HepG2 (cell line): ENCODE data around the gene LENEP. TPM values are rescaled to one million over a fixed set of nuclear protein-coding genes. Genes with fewer than 3 reads are reported as not detected.

ENCODE experiments used
- BCL3 ChIP-seq: sonication (generic); formaldehyde crosslinking; IDR thresholded peaks from 2 replicates; pipeline ENCODE4 v1.5.1; 2020; ENCODE audit warnings: mild to moderate bottlenecking, missing genetic modification reagents, moderate library complexity
- BCLAF1 ChIP-seq: fragments of 450-650 bp; IDR thresholded peaks from 2 replicates; pipeline ENCODE4 v1.6.1; 2017; ENCODE audit warnings: mild to moderate bottlenecking
- EEA1 ChIP-seq: sonication (generic); formaldehyde crosslinking; IDR thresholded peaks from 2 replicates; pipeline ENCODE4 v1.5.1; 2020; ENCODE audit warnings: mild to moderate bottlenecking, missing genetic modification reagents, borderline replicate concordance
- ELF4 ChIP-seq: sonication (generic); formaldehyde crosslinking; IDR thresholded peaks from 2 replicates; pipeline ENCODE4 v1.5.0; 2020; ENCODE audit warnings: missing genetic modification reagents, mild to moderate bottlenecking, moderate library complexity, borderline replicate concordance
- HINFP ChIP-seq: sonication (generic); formaldehyde crosslinking; IDR thresholded peaks from 2 replicates; pipeline ENCODE4 v1.4.0; 2020; ENCODE audit warnings: low read depth, mild to moderate bottlenecking, missing genetic modification reagents
- KAT8 ChIP-seq: IDR thresholded peaks from 2 replicates; pipeline ENCODE4 v1.6.1; 2016; ENCODE audit warnings: missing genetic modification reagents, missing compliant biosample characterization
- KMT2B ChIP-seq: IDR thresholded peaks from 2 replicates; pipeline ENCODE4 v1.6.1; 2016; ENCODE audit warnings: missing genetic modification reagents, missing compliant biosample characterization
- RERE ChIP-seq: IDR thresholded peaks from 2 replicates; pipeline ENCODE4 v1.6.1; 2016; ENCODE audit warnings: low read depth, missing genetic modification reagents, missing compliant biosample characterization
- SYNCRIP ChIP-seq: fragments of 200-400 bp; formaldehyde crosslinking; IDR thresholded peaks from 2 replicates; pipeline ENCODE4 v1.6.1; 2018; ENCODE audit warnings: mild to moderate bottlenecking, low read depth, low read length; ENCODE audit not compliant: insufficient read depth
- YEATS2 ChIP-seq: sonication (generic); formaldehyde crosslinking; IDR thresholded peaks from 2 replicates; pipeline ENCODE4 v1.4.0; 2020; ENCODE audit warnings: missing genetic modification reagents, borderline replicate concordance
- ZFP82 ChIP-seq: sonication (generic); formaldehyde crosslinking; IDR thresholded peaks from 2 replicates; pipeline ENCODE4 v1.5.1; 2020; ENCODE audit warnings: mild to moderate bottlenecking, missing genetic modification reagents, borderline replicate concordance
- ZMYM2 ChIP-seq: sonication (generic); formaldehyde crosslinking; IDR thresholded peaks from 2 replicates; pipeline ENCODE4 v1.8.0; 2022; ENCODE audit warnings: mild to moderate bottlenecking, missing genetic modification reagents
- ZNF333 ChIP-seq: sonication (generic); formaldehyde crosslinking; IDR thresholded peaks from 2 replicates; pipeline ENCODE4 v1.4.0; 2020; ENCODE audit warnings: mild to moderate bottlenecking, missing genetic modification reagents, borderline replicate concordance
- ZNF746 ChIP-seq: sonication (generic); formaldehyde crosslinking; IDR thresholded peaks from 2 replicates; pipeline ENCODE4 v1.8.0; 2022; ENCODE audit warnings: mild to moderate bottlenecking, missing genetic modification reagents
- polyA plus RNA-seq, 8 experiments: library from polyadenylated mRNA; depleted of rRNA in 3 of 8; stranded (reverse) in 7 of 8; unstranded in 1 of 8; fragments of >200 nt; fragmentation: Illumina TruSeq in 4 of 8; extraction: Trizol in 4 of 8; gene quantifications; 2 replicates each; pipeline versions ENCODE4 v1.2.1 to v1.2.3, GENCODE V29; 2011 to 2016; ENCODE audit warnings: low read depth in 4 of 8, missing spikeins in 1 of 8, mixed read lengths in 1 of 8; ENCODE audit not compliant: insufficient read depth in 1 of 8
- total RNA-seq, 5 experiments: library from RNA; depleted of rRNA; stranded (reverse); fragments of >200 nt; fragmentation: Illumina TruSeq; extraction: Trizol; gene quantifications; 2 replicates each; pipeline ENCODE4 v1.2.3, GENCODE V29; 2016; ENCODE audit warnings: low read depth in 1 of 5

Gene LENEP
- total and polyA plus RNA-seq, 2 of the 13 experiments (the other 11 are each of a cell fraction or from before 2014, with no cell fraction given) = 0.29 TPM; not detected in 1

GRCh38 chr1:155000726-155001424, 7.5 kb downstream of the LENEP start (continued):
- TF ChIP-seq RERE = peak; percentile 41; the same call in 1 of the 2 replicates
- no peak for TF ChIP-seq HINFP (CRISPR knock-in tag)
- peak; percentile 77 for TF ChIP-seq KAT8 (CRISPR knock-in tag)
- TF ChIP-seq BCL3 (CRISPR knock-in tag) = peak; percentile 65; the same call in 1 of the 2 replicates
- no peak; the same call in 1 of the 2 replicates for TF ChIP-seq YEATS2 (CRISPR knock-in tag)
- peak; percentile 50; the same call in 1 of the 2 replicates for TF ChIP-seq KMT2B (CRISPR knock-in tag)
- TF ChIP-seq ZNF333 (CRISPR knock-in tag) = no peak
- TF ChIP-seq ZNF746 (CRISPR knock-in tag) = peak; percentile 99
- TF ChIP-seq EEA1 (CRISPR knock-in tag) = no peak
- TF ChIP-seq BCLAF1 = no peak
- no peak for TF ChIP-seq ZMYM2 (CRISPR knock-in tag)
- peak; percentile 53; the same call in 1 of the 2 replicates for TF ChIP-seq ZFP82
- TF ChIP-seq SYNCRIP = no peak
- TF ChIP-seq ELF4 (CRISPR knock-in tag) = 0 out of 2 replicates have a peak, but pooled peaks have one; percentile 43
